ENCODE data around the gene EEF2KMT. TPM values are rescaled to one million over a fixed set of nuclear protein-coding genes. Genes with fewer than 3 reads are reported as not detected.
"Not testable (repeated sequence)": the region's sequence is repeated elsewhere in the genome, so short reads cannot be mapped to it uniquely, and the experiment has no call there.

The EEF2KMT gene
- total and polyA plus RNA-seq, 2 donors (not counting 3 experiments of a cell fraction or from before 2014, with no cell fraction given): 13.9 to 15.5 TPM

DNA sequence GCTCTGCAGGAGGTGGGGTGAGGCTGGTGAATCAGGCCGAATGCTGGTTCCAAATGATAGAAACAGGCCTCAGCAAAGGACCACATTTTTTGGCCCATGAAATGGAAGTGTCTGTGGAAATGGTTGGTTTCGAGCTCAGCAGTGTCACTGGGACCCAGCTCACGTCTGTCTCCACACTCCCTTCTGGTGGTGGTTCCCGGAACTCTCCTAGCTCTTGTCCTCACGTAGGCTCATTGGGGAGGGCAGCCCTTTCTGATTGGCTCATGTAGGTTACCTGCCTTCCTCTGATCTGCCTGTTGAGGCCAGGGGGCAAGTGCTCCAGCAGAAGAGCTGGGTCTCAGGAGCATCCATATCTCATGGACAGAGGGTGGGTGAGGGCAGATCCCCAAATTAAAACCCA is 22.0 kb downstream of the EEF2KMT start:
- FAIRE-seq: no peak
- TF ChIP-seq JUN (IDR thresholded peaks at IDR 0.05; ENCODE audit: borderline replicate concordance, insufficient read depth, insufficient read length, low read depth): no peak
- no peak for TF ChIP-seq GATA2 (IDR thresholded peaks at IDR 0.05; ENCODE audit: insufficient read depth, insufficient read length, low read depth, low read length)
- TF ChIP-seq POLR2A (IDR thresholded peaks at IDR 0.05; ENCODE audit: low read depth, low read length): no peak
- TF ChIP-seq POLR2AphosphoS5 (IDR thresholded peaks at IDR 0.05; ENCODE audit: insufficient read depth, low read depth, low read length): no peak
- TF ChIP-seq, protein P1, sequence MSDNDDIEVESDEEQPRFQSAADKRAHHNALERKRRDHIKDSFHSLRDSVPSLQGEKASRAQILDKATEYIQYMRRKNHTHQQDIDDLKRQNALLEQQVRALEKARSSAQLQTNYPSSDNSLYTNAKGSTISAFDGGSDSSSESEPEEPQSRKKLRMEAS (IDR thresholded peaks at IDR 0.05; ENCODE audit: insufficient read depth, insufficient read length): no peak
- no peak for TF ChIP-seq FOS (IDR thresholded peaks at IDR 0.05; ENCODE audit: borderline replicate concordance, insufficient read depth, low read length)
- TF ChIP-seq CTCF (IDR thresholded peaks at IDR 0.05; ENCODE audit: extremely low read depth in 1 of 2, insufficient read depth in 1 of 2, low read depth in 1 of 2, low read length in 2 of 2): no peak
- TF ChIP-seq MYC (IDR thresholded peaks at IDR 0.05; ENCODE audit: low read depth, low read length): no peak
- no peak for TF ChIP-seq EZH2 (IDR thresholded peaks at IDR 0.05; ENCODE audit: borderline replicate concordance, low read depth, low read length, severe bottlenecking)
- H3K9me3 ChIP-seq (replicated peaks; ENCODE audit: control insufficient read depth, insufficient read depth, low read length): no peaks in the 10 kb centered on the region
- ChIA-PET POLR2A (no interaction called here), CTCF (interaction anchor here (0.7 to 3.2 kb wide), 3 partner anchors 9 to 17 kb away, joined by 3 to 12 read pairs (median 6); no protein-coding TSS in a partner anchor)
- BruUV-seq (replicated peaks): no TSS peak
- H3K27ac ChIP-seq (ENCODE audit: insufficient read depth, low read depth, low read length): no peak overlapping the region
- no peak overlapping the region for H3K4me3 ChIP-seq (replicated peaks in 1 of 3; ENCODE audit: insufficient read depth in 1 of 3, low read depth in 1 of 3, low read length in 3 of 3)
- dilution Hi-C loops (cut with MboI; ENCODE audit: extremely low pct_ligation_motif_present, low sequenced_read_pairs): no loop called here
- H3K9me1 ChIP-seq (replicated peaks; ENCODE audit: control insufficient read depth, extremely low read depth, insufficient read depth, low read length): no peaks in the 10 kb centered on the region
- no peaks in the 10 kb centered on the region for H3K27me3 ChIP-seq (ENCODE audit: control insufficient read depth in 2 of 2, insufficient read depth in 2 of 2, low read length in 2 of 2)
- H3K4me1 ChIP-seq (ENCODE audit: control insufficient read depth, extremely low read depth, insufficient read depth, low read length): peaks cover 8% of the 10 kb centered on the region
- H4K20me1 ChIP-seq (replicated peaks; ENCODE audit: control insufficient read depth, extremely low read depth, insufficient read depth, low read length): no peaks in the 10 kb centered on the region
- H3K4me2 ChIP-seq (ENCODE audit: insufficient read depth, low read length): no peak overlapping the region
- H2AFZ ChIP-seq (ENCODE audit: low read depth, low read length): no peak overlapping the region
- intact Hi-C loops (cut with micrococcal nuclease): no loop called here
- H3K9ac ChIP-seq (replicated peaks; ENCODE audit: extremely low read depth, insufficient read depth, low read length): no peak overlapping the region
- peaks cover 4 to 9% of the 10 kb centered on the region in 2 experiments for H3K36me3 ChIP-seq (ENCODE audit: control insufficient read depth in 2 of 2, extremely low read depth in 1 of 2, insufficient read depth in 2 of 2, low read length in 2 of 2)
- DNase-seq (ENCODE audit: low read depth, low spot score): no peak
- peaks cover 9% of the 10 kb centered on the region for H3K79me2 ChIP-seq (ENCODE audit: control insufficient read depth, insufficient read depth, low read length)

- H3K9ac ChIP-seq (replicated peaks; ENCODE audit: extremely low read depth, insufficient read depth, low read length); H3K4me1 ChIP-seq (ENCODE audit: control insufficient read depth, extremely low read depth, insufficient read depth, low read length); H3K4me3 ChIP-seq (replicated peaks in 1 of 3; ENCODE audit: insufficient read depth in 1 of 3, low read depth in 1 of 3, low read length in 3 of 3); H3K36me3 ChIP-seq (ENCODE audit: control insufficient read depth in 2 of 2, extremely low read depth in 1 of 2, insufficient read depth in 2 of 2, low read length in 2 of 2); H3K9me1 ChIP-seq (replicated peaks; ENCODE audit: control insufficient read depth, extremely low read depth, insufficient read depth, low read length); H3K27me3 ChIP-seq (ENCODE audit: control insufficient read depth in 2 of 2, insufficient read depth in 2 of 2, low read length in 2 of 2); FAIRE-seq; H4K20me1 ChIP-seq (replicated peaks; ENCODE audit: control insufficient read depth, extremely low read depth, insufficient read depth, low read length); H3K27ac ChIP-seq (ENCODE audit: insufficient read depth, low read depth, low read length); POLR2A ChIA-PET; dilution Hi-C loops (cut with MboI; ENCODE audit: extremely low pct_ligation_motif_present, low sequenced_read_pairs); H3K9me3 ChIP-seq (replicated peaks; ENCODE audit: control insufficient read depth, insufficient read depth, low read length); DNase-seq (ENCODE audit: low read depth, low spot score); H2AFZ ChIP-seq (ENCODE audit: low read depth, low read length); H3K79me2 ChIP-seq (ENCODE audit: control insufficient read depth, insufficient read depth, low read length); H3K4me2 ChIP-seq (ENCODE audit: insufficient read depth, low read length); BruUV-seq (replicated peaks); intact Hi-C loops (cut with micrococcal nuclease): not testable (repeated sequence)
- CTCF ChIA-PET: interaction anchor here (3.2 kb wide), 1 partner anchor 11 kb away, joined by 12 read pairs; no protein-coding TSS in a partner anchor
Measured at GRCh38 chr16:5073771-5074170, 23.8 kb downstream of the EEF2KMT start.

Data from endothelial cell of umbilical vein (primary cell).